Panc1 (cell line): Measurements from ENCODE around the gene CNTF. TPM values are rescaled to one million over a fixed set of nuclear protein-coding genes. Genes with fewer than 3 reads are reported as not detected.

Source experiments
- ATAC-seq: fragments of 200-7000 bp; cut with Tn5 transposase; 2 replicates; pipeline ENCODE4 v1.9.1; 2020; ENCODE audit warnings: mild to moderate bottlenecking, moderate library complexity
- BruUV-seq: library from RNA; stranded (reverse); fragments of 400-500 nt; replicated peaks from 2 replicates; lab custom pipeline; 2021; lab: Mats Ljungman, UMichigan
- CTCF ChIA-PET: fragments of 300-600 bp; sonication (Branson Sonifier 250); formaldehyde crosslinking; loops from one replicate; lab custom pipeline; 2022; ENCODE audit warnings: antibody characterized with exemption; lab: Charles Lee
- POLR2A ChIA-PET: fragments of 300-600 bp; sonication (Branson Sonifier 250); formaldehyde crosslinking; loops from one replicate; lab custom pipeline; 2022; ENCODE audit warnings: antibody characterized with exemption; lab: Charles Lee
- DNase-seq: peaks from one replicate; pipeline ENCODE4 v3.0.0-alpha.2; 2010; ENCODE audit warnings: low read depth, low spot score
- H3K27ac ChIP-seq: 2 replicates; pipeline ENCODE4 v1.5.1; 2011; ENCODE audit warnings: mild to moderate bottlenecking, low read length, inconsistent platforms
- H3K27me3 ChIP-seq: fragments of 200-500 bp; sonication (Bioruptor generic); 2 replicates; pipeline ENCODE4 v1.6.0; 2014; ENCODE audit warnings: low read length, inconsistent platforms; ENCODE audit not compliant: control insufficient read depth, insufficient read depth
- H3K36me3 ChIP-seq: fragments of 200-500 bp; sonication (Bioruptor generic); 2 replicates; pipeline ENCODE4 v1.5.1; 2014; ENCODE audit warnings: inconsistent platforms, mild to moderate bottlenecking, low read length, moderate library complexity; ENCODE audit not compliant: control insufficient read depth, insufficient read depth
- H3K4me1 ChIP-seq: 2 replicates; pipeline ENCODE4 v1.5.1; 2011; ENCODE audit warnings: inconsistent platforms, mild to moderate bottlenecking, low read length, moderate library complexity; ENCODE audit not compliant: control insufficient read depth, insufficient read depth
- H3K4me3 ChIP-seq, 2 experiments: 2 replicates each; pipeline ENCODE4 v1.5.1; 2011 to 2012; ENCODE audit warnings: low read depth in 2 of 2, low read length in 2 of 2, mild to moderate bottlenecking in 2 of 2, inconsistent platforms in 1 of 2, moderate library complexity in 1 of 2
- H3K9me3 ChIP-seq: fragments of 200-500 bp; sonication (Bioruptor generic); 2 replicates; pipeline ENCODE4 v1.5.1; 2014; ENCODE audit warnings: low read depth, mild to moderate bottlenecking, inconsistent platforms, low read length, moderate library complexity; ENCODE audit not compliant: control insufficient read depth, insufficient read depth
- POLR2AphosphoS5 ChIP-seq: IDR thresholded peaks from 2 replicates; pipeline ENCODE4 v1.6.1; 2012; ENCODE audit warnings: mild to moderate bottlenecking, low read depth, low read length, moderate library complexity
- REST ChIP-seq, 2 experiments: IDR thresholded peaks; 2 replicates each; pipeline ENCODE4 v1.6.1; 2011 to 2012; ENCODE audit warnings: low read depth in 2 of 2, control low read depth in 1 of 2, low read length in 1 of 2, mild to moderate bottlenecking in 1 of 2, moderate library complexity in 1 of 2; ENCODE audit not compliant: insufficient read depth in 1 of 2
- SIN3A ChIP-seq: IDR thresholded peaks from 2 replicates; pipeline ENCODE4 v1.6.1; 2012; ENCODE audit warnings: low read depth, mild to moderate bottlenecking, low read length, moderate library complexity, borderline replicate concordance; ENCODE audit not compliant: insufficient read depth
- TCF7L2 ChIP-seq: IDR thresholded peaks from 2 replicates; pipeline ENCODE4 v1.6.1; 2011; ENCODE audit warnings: mild to moderate bottlenecking, low read depth, low read length, inconsistent platforms
- in situ Hi-C: cut with HindIII; loops from 2 replicates; pipeline ENCODE4 v1.10.0; 2016; ENCODE audit warnings: low sequenced_read_pairs, low pct_unique_long_range_greater_than_20kb
- intact Hi-C: fragments of 100-400 bp; cut with micrococcal nuclease; formaldehyde crosslinking; loops from one replicate; pipeline ENCODE4 v1.10.0; 2022; ENCODE audit not compliant: unreplicated experiment
- total RNA-seq: library from RNA; stranded (reverse); gene quantifications from one replicate; pipeline ENCODE4 v1.2.1, GENCODE V29; 2021; ENCODE audit not compliant: unreplicated experiment
- TF ChIP-seq, protein P1 (sequence below): fragments of 450-650 bp; IDR thresholded peaks from 2 replicates; pipeline ENCODE4 v1.5.1; 2017; ENCODE audit warnings: mild to moderate bottlenecking

The CNTF gene
- total RNA-seq, 1 experiment from 2014 or later = 3.0 TPM

- ChIA-PET CTCF (no interaction called here), POLR2A (no interaction called here)
- TF ChIP-seq, protein P1, sequence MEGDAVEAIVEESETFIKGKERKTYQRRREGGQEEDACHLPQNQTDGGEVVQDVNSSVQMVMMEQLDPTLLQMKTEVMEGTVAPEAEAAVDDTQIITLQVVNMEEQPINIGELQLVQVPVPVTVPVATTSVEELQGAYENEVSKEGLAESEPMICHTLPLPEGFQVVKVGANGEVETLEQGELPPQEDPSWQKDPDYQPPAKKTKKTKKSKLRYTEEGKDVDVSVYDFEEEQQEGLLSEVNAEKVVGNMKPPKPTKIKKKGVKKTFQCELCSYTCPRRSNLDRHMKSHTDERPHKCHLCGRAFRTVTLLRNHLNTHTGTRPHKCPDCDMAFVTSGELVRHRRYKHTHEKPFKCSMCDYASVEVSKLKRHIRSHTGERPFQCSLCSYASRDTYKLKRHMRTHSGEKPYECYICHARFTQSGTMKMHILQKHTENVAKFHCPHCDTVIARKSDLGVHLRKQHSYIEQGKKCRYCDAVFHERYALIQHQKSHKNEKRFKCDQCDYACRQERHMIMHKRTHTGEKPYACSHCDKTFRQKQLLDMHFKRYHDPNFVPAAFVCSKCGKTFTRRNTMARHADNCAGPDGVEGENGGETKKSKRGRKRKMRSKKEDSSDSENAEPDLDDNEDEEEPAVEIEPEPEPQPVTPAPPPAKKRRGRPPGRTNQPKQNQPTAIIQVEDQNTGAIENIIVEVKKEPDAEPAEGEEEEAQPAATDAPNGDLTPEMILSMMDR = no peak
- TF ChIP-seq TCF7L2 = no peak
- TF ChIP-seq SIN3A = no peak
- TF ChIP-seq REST (IDR thresholded peaks at IDR 0.05; ENCODE audit: insufficient read depth in 1 of 2, low read depth in 2 of 2, low read length in 1 of 2) = no peak
- no peak for TF ChIP-seq POLR2AphosphoS5
- no peak for ATAC-seq
- intact Hi-C loops = no loop called here
- in situ Hi-C loops = no loop called here
- H3K4me1 ChIP-seq = no peaks in the 10 kb centered on the region
- BruUV-seq = no TSS peak
- H3K36me3 ChIP-seq = peaks cover 66% of the 10 kb centered on the region
- no peak for DNase-seq
- no peaks in the 10 kb centered on the region for H3K27me3 ChIP-seq
- no peaks in the 10 kb centered on the region for H3K9me3 ChIP-seq
- H3K4me3 ChIP-seq = no peak overlapping the region
- no peak overlapping the region for H3K27ac ChIP-seq
These were observed 741 bp upstream of the CNTF start for GRCh38 chr11:58621586-58622262.

DNA sequence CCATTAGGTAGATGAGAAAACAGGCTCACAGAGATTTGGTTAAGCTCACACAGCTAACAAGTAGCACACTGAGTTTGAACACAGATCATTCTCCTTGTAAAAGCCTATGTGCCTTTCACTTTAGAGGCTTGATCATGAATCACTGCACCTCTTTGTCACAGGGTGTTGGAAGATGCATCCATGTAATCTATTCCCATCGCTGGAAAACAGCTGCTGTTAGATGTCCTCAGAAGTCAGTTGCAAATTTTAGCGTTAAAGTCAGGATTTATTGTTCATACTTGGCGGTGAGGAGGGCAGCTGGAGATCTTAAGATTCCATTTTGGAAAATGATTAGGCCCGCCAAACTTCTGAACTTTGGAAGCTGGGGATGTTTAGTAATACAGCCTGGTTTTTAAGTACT lies 2.6 kb downstream of the CNTF start:
- TF ChIP-seq POLR2AphosphoS5 = no peak
- no peak for TF ChIP-seq TCF7L2

DNA sequence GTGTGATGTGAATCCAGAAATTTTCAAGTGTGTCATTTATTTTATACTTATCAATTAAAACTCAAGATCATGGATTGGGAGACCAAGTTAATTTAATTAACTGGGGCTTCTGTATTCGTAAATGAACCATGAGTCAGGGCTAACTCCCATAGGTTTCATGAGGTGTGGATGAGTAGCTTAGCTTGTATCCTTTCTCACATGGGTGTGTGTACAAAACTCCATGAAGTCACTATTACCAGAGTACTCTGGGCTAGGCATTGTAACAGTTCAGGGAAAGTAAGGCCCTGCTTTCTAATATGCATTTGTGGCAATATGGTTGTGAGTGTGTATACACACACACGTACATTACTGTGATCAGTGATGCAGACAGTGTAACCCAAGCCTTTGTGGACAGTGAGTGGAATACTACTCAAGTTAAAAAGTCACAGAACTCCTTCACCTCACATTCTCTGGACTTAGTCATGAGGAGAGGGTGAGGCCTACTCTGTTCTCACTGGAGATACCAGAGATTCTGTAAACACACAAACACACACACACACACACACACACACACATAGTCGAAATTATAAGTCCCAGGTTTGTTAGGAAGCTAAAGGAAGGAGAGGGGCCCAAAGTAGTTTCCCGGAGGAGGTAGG lies 3.5 kb downstream of the CNTF start:
- CTCF ChIA-PET = no interaction called here
- Histone ChIP-seq H3K4me3 (no peak overlapping the region), H3K36me3 (peaks cover 43% of the 10 kb centered on the region), H3K4me1 (no peaks in the 10 kb centered on the region), H3K27ac (no peak overlapping the region), H3K27me3 (no peaks in the 10 kb centered on the region), H3K9me3 (no peaks in the 10 kb centered on the region)
- in situ Hi-C loops = no loop called here
- intact Hi-C loops = no loop called here
- POLR2A ChIA-PET = no interaction called here
- no peak for ATAC-seq
- no TSS peak for BruUV-seq
- TF ChIP-seq TCF7L2 (no peak), POLR2AphosphoS5 (no peak), REST (IDR thresholded peaks at IDR 0.05; ENCODE audit: insufficient read depth in 1 of 2, low read depth in 2 of 2, low read length in 1 of 2) (no peak), SIN3A (no peak)
- TF ChIP-seq, protein P1 = no peak
- DNase-seq = no peak

More for the DNA sequence above, 2.6 kb downstream of the CNTF start:
- CTCF ChIA-PET = no interaction called here
- intact Hi-C loops (no loop called here), in situ Hi-C loops (no loop called here)
- no peak overlapping the region for H3K27ac ChIP-seq
- BruUV-seq = no TSS peak
- H3K36me3 ChIP-seq = peaks cover 51% of the 10 kb centered on the region
- H3K9me3 ChIP-seq = no peaks in the 10 kb centered on the region
- H3K4me1 ChIP-seq = no peaks in the 10 kb centered on the region
- POLR2A ChIA-PET = no interaction called here
- H3K27me3 ChIP-seq = no peaks in the 10 kb centered on the region
- ATAC-seq (no peak), DNase-seq (no peak)
- no peak overlapping the region for H3K4me3 ChIP-seq
